GM19395 (cell line): ENCODE measurements around the gene FAM3D.
"Not testable (repeated sequence)": the region's sequence is repeated elsewhere in the genome, so short reads cannot be mapped to it uniquely, and the experiment has no call there.

ENCODE experiments used
- ATAC-seq: cut with Tn5 transposase; IDR thresholded peaks from one replicate; pipeline ENCODE4 v1.9.1; 2021; ENCODE audit warnings: mild to moderate bottlenecking, moderate library complexity; ENCODE audit not compliant: unreplicated experiment

The FAM3D gene

GRCh38 chr3:58666683-58667082, at the start of gene FAM3D:
Gene FAM3D, minus strand, starts transcription at chr3:58666774. Its CDS starts 11,211 bp downstream, at chr3:58655563.
- no peak for ATAC-seq

- ATAC-seq = no peak
Observed at GRCh38 chr3:58713715-58714401, 47.3 kb upstream of the FAM3D start.

GRCh38 chr3:58711871-58712270, 45.3 kb upstream of the FAM3D start:
- no peak for ATAC-seq

- not testable (repeated sequence) for ATAC-seq
Observed at GRCh38 chr3:58708983-58709382, 42.4 kb upstream of the FAM3D start.

- no peak for ATAC-seq
Observed at GRCh38 chr3:58708116-58708791, 41.7 kb upstream of the FAM3D start.

- no peak for ATAC-seq
Observed at GRCh38 chr3:58707390-58707930, 40.9 kb upstream of the FAM3D start.

GRCh38 chr3:58706395-58707167, 40.0 kb upstream of the FAM3D start:
- ATAC-seq = no peak

GRCh38 chr3:58704745-58705144, 38.2 kb upstream of the FAM3D start:
- ATAC-seq = no peak

- not testable (repeated sequence) for ATAC-seq
Observed at GRCh38 chr3:58704304-58704703, 37.7 kb upstream of the FAM3D start.

GRCh38 chr3:58698246-58698645, 31.7 kb upstream of the FAM3D start:
- ATAC-seq = no peak

- ATAC-seq = peak; percentile 60
Observed at GRCh38 chr3:58697561-58697960, 31.0 kb upstream of the FAM3D start.

- not testable (repeated sequence) for ATAC-seq
Observed at GRCh38 chr3:58696813-58697212, 30.2 kb upstream of the FAM3D start.

- no peak for ATAC-seq
Observed at GRCh38 chr3:58696093-58696492, 29.5 kb upstream of the FAM3D start.

- not testable (repeated sequence) for ATAC-seq
Observed at GRCh38 chr3:58695284-58695683, 28.7 kb upstream of the FAM3D start.

GRCh38 chr3:58693940-58694850, 27.6 kb upstream of the FAM3D start:
- ATAC-seq = peak; percentile 61

GRCh38 chr3:58692484-58692883, 25.9 kb upstream of the FAM3D start:
- ATAC-seq = no peak

- ATAC-seq = no peak
Observed at GRCh38 chr3:58691997-58692396, 25.4 kb upstream of the FAM3D start.

GRCh38 chr3:58690490-58690889, 23.9 kb upstream of the FAM3D start:
- no peak for ATAC-seq

GRCh38 chr3:58688574-58688973, 22.0 kb upstream of the FAM3D start:
- no peak for ATAC-seq

GRCh38 chr3:58686847-58687246, 20.3 kb upstream of the FAM3D start:
- no peak for ATAC-seq
